HG02610 (cell line): ENCODE measurements around the gene PDCD1LG2.
"Not testable (repeated sequence)": the region's sequence is repeated elsewhere in the genome, so short reads cannot be mapped to it uniquely, and the experiment has no call there.

Experiments used
- ATAC-seq: cut with Tn5 transposase; IDR thresholded peaks from one replicate; pipeline ENCODE4 v1.9.1; 2021; ENCODE audit warnings: mild to moderate bottlenecking, moderate library complexity; ENCODE audit not compliant: unreplicated experiment

Gene PDCD1LG2

GRCh38 chr9:5510360-5510931, at the start of gene PDCD1LG2:
Gene PDCD1LG2, plus strand, starts transcription at chr9:5510531. Its CDS starts 12,016 bp downstream, at chr9:5522547.
- ATAC-seq: peak; percentile 72

GRCh38 chr9:5464831-5465330, 45.5 kb upstream of the PDCD1LG2 start:
- ATAC-seq: not testable (repeated sequence)

GRCh38 chr9:5466005-5466404, 44.3 kb upstream of the PDCD1LG2 start:
- ATAC-seq: no peak

DNA sequence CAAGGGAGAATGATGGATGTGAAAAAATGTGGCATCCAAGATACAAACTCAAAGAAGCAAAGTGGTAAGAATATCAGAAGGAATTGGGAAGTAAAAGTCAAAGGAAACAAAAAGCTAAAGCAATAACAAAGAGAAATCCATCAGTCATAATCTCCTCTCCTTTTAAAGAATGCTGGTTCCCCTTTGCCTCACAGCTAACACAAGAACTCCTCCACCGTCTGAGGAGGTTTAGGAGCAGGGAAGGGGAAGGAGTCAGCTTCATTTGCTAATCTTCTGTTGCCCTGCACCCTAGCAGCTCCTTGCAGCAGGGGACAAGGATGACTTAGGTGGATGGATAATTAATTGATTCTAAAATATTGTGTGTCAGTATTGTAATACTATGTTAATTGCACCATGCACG, 43.6 kb upstream of the PDCD1LG2 start:
- no peak for ATAC-seq

DNA sequence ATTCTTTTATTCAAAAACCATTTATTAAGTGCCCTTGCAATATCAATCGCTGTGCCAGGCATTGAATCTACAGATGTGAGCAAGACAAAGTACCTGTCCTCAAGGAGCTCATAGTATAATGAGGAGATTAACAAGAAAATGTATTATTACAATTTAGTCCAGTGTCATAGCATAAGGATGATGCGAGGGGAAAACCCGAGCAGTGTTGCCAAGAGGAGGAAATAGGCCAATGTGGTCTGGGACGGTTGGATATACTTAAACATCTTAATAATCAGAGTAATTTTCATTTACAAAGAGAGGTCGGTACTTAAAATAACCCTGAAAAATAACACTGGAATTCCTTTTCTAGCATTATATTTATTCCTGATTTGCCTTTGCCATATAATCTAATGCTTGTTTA, 41.5 kb upstream of the PDCD1LG2 start:
- no peak for ATAC-seq

- no peak for ATAC-seq
Measured at GRCh38 chr9:5470122-5470521, 40.2 kb upstream of the PDCD1LG2 start.

DNA sequence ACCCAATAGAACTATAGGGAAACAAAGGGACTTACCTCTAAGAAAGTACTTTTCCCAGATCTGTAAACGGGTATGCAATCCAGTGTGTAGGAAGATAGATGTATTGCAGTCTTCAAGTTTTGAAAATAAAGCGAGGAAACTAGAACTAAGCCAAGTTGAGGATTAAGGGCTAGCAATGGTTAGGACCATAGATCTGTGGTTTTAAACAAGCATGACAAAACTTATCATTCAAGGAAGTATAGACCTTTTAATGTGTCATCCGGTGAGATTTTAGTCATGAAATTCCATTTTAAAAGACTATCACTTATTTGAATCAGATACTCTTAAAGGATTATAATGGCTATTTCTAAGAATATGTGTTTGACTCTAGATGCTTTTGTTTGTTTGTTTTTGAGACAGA, 39.5 kb upstream of the PDCD1LG2 start:
- no peak for ATAC-seq

GRCh38 chr9:5475611-5476010, 34.7 kb upstream of the PDCD1LG2 start:
- ATAC-seq: not testable (repeated sequence)

DNA sequence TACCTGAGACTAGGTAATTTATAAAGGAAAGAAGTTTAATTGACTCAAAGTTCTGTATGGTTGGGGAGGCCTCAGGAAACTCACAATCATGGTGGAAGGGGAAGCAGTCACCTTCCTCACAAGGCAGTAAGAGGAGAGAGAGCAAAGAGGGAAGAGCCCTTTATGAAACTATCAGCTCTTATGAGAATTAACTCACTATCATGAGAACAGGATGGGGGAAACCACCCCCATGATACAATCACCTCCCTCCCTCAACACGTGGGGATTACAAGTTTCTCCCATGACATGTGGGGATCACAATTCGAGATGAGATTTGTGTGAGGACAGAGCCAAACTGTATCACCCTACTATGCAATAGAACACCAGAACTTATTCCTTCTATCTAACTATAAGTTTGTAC, 32.1 kb upstream of the PDCD1LG2 start:
- ATAC-seq: peak; percentile 60

DNA sequence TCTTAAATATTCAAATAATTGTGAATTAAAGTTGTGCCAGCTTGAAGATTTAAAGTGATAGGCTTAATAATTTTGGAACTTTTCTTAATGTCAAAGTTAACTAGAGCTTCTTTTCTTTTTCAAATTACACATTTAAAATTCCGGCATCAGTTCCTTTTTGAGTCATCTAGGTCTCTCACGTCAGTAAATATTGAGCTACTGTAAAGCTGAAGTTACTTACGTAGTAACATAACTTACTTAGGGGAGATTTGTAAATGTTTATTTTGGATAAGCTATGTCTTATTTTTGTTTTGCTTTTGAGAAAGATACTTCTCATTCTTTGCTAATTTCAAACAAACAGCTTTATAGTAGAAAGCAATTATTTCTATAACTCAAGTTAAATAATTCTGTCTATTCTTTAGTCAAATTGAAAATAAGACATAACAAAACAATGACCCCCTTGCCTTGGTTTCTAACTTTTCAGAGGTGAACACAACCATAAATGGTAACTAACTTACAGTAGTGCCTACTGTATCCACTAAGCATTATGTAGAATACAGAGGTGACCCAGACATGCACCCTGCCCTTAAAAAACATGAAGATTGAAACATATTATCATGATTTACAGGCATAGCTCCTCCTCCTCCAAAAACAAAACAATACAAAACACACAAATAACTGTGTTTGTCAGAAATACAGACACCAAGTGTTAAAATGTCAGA, 30.2 kb upstream of the PDCD1LG2 start:
- peak; percentile 59 for ATAC-seq

DNA sequence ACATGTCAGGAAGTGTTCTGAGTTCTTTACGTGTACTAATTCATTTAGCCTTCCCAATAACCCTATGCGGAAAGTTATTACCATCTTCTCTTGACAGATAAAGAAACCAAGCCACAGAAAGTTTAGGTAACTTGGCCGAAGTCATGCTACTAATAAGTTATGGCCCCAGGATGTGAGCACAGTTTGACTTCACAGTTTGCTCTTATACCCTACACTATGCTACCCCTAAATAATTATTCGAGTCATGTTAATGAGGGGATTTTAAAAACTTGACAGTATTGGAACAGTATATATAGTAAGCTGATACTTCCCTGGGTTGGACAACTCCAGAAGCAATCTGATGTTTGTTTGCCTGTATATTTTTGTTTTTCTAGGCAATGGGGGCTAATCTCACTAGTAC, 29.4 kb upstream of the PDCD1LG2 start:
- ATAC-seq: no peak

DNA sequence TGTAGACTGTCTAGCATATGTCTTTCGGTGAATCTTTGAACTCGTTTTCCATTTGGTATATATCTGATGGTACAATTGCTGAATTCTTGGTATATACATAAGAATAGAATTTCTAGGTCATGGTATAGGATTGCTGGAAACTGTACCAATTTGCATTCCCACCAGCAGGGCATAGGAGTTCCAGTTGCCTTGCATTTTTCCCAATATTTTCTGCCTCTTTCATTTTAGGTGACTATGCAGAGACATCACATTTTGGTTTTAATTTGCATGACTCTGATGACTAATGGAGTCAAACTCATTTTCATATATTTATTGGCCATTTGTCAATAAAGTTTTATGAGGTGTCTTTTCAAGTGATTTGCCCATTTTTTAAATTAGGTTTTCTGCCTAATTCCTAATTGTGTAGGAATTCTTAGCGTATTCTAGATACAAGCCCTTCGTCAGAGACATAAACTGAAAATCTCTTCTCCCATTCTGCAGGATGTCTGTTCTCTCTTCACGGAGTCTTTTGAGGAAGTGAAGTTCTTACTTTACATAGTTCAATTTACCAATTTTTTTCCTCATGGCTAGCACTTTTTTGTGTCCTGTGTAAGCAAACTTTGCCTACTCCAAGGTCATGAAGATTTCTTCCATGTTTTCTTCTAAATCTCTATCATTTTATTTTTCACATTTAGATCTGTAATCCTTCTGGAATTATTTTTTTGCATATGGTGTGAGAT, 28.9 kb upstream of the PDCD1LG2 start:
- no peak for ATAC-seq

DNA sequence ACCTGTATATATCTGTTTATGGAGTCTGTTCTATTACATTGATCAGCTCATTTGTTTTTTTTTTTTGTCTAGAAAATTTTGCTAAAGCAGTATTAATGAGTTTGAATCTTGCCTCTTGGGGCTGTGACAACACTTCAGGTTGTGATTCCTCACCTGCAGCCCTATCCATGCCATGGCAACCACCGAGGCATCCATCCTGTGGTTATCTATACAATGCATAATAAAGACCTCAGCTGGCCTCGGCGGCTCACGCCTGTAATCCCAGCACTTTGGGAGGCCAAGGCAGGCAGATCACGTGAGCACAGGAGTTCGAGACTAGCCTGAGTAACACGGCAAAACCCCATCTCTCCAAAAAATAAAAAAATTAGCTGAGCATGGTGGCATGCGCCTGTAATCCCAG, 28.1 kb upstream of the PDCD1LG2 start:
- ATAC-seq: no peak

DNA sequence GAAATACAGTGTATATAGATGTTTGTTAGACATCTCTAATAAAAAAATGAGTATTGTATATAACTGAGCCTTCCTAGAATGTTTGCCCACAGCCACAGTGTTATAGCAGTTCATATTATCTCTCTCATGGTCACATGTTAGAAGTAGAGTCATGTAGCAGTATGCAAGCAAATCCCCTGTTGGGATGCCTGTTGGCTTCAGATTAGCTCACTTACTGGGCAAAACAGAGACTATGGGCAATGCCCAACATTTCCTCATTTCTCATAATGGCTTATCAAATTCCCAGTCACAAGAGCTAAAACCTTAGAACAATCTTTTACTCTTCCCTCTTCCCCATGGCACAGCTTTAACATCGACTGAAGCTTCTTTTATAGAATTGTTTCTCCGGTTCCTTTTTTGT, 27.0 kb upstream of the PDCD1LG2 start:
- no peak for ATAC-seq

- no peak for ATAC-seq
Measured at GRCh38 chr9:5485378-5486085, 24.8 kb upstream of the PDCD1LG2 start.

GRCh38 chr9:5486988-5487387, 23.3 kb upstream of the PDCD1LG2 start:
- ATAC-seq: no peak

DNA sequence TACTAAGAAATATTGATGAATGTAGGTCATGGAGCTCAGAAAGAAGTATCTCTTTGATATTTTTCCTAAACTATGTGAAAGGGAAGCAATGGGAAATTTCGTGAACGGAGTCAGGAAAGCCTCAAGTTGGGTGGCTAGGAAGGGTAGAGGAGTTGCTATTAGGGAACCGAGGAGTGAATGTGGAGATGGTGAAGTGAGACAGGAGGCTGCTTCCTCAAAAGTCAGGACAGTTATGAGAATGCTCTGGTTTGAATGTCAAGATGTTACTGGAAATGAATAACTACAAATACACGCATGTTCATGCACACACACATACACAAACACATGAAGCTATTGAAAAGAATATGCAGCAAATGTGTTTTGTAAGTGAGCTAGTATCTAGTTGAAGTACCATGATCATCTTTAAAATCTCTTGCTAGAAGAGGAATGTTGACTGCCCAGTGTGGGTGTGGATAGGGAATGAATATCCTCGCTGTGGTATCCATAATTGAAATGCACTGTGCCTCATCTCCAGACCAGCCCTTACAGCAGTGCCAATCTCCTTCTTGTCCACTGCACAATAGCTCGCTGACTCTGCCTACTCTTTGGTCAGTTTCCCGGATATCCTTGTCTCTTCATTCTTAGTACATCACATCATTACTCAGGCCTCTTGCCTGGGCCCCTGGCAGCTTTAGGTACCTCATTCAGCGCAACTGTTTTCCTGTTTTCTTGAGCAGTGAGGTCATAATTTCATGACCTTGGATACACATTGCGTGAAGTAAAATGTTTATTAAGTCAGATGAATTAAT, 21.9 kb upstream of the PDCD1LG2 start:
- ATAC-seq: no peak

GRCh38 chr9:5489630-5490490, 20.5 kb upstream of the PDCD1LG2 start:
- no peak for ATAC-seq

- no peak for ATAC-seq
Measured at GRCh38 chr9:5492965-5493678, 17.2 kb upstream of the PDCD1LG2 start.
